ENCODE measurements around the gene PPFIBP1.
"Not testable (repeated sequence)": the region's sequence is repeated elsewhere in the genome, so short reads cannot be mapped to it uniquely, and the experiment has no call there.

The PPFIBP1 gene

DNA sequence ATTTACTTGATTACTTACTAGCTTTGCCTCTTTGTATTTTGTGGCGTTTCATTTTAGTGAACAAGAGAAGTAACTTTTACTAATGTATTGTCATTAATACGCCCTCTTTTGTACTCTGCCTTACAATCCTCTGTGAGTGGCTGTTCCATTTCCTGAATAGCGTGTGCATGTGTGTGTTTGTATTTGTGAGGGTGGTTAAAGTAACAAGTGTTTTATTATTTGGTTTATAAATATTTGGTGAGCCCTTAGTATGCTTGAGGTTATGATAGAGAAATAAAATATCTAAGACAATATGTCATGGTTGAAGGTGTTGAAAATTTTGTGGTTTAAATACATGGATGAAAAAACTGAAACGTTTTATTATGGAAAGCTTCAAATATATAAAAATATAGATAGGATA is 100.6 kb downstream of the PPFIBP1 start:
- H3K27ac ChIP-seq: no peak overlapping the region
- TF ChIP-seq ZFX (IDR thresholded peaks at IDR 0.05; ENCODE audit: borderline replicate concordance): no peak

DNA sequence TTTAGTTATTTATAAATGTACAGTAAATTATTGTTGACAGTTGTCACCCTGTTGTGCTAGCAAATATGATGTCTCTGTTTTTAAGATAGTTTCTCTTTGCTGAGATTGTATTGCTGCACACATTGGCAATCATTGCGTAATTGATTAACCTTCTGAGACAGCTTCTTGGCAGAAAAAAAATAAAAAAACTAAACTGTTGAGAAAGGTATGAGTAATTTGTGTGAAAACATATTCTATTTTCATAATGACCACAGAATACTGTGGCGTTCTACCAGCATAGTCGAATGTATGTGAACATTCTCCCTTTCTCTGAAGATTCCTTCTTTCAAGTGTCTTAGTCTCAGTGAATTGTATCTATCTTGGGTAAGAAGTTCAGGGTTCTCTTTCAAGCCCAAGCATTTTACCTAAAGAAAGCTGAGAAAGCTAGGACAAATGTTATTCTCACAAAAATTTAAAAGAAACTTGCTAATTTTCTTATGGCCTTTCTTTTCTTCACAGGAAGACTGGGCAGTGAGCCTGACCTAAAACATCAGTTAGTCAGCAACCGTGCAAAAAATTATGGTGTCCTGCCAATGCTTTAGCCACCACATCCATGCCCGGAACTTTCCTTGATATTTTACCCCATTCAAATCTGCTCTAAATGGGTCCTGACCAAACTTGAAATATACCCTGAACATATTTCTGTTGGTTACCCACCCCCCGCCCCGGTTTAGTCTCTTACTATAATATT is 103.3 kb downstream of the PPFIBP1 start:
- H3K27ac ChIP-seq: no peak overlapping the region
- TF ChIP-seq, protein P1, sequence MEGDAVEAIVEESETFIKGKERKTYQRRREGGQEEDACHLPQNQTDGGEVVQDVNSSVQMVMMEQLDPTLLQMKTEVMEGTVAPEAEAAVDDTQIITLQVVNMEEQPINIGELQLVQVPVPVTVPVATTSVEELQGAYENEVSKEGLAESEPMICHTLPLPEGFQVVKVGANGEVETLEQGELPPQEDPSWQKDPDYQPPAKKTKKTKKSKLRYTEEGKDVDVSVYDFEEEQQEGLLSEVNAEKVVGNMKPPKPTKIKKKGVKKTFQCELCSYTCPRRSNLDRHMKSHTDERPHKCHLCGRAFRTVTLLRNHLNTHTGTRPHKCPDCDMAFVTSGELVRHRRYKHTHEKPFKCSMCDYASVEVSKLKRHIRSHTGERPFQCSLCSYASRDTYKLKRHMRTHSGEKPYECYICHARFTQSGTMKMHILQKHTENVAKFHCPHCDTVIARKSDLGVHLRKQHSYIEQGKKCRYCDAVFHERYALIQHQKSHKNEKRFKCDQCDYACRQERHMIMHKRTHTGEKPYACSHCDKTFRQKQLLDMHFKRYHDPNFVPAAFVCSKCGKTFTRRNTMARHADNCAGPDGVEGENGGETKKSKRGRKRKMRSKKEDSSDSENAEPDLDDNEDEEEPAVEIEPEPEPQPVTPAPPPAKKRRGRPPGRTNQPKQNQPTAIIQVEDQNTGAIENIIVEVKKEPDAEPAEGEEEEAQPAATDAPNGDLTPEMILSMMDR (IDR thresholded peaks at IDR 0.05): no peak
- TF ChIP-seq ZFX (IDR thresholded peaks at IDR 0.05; ENCODE audit: borderline replicate concordance): no peak

DNA sequence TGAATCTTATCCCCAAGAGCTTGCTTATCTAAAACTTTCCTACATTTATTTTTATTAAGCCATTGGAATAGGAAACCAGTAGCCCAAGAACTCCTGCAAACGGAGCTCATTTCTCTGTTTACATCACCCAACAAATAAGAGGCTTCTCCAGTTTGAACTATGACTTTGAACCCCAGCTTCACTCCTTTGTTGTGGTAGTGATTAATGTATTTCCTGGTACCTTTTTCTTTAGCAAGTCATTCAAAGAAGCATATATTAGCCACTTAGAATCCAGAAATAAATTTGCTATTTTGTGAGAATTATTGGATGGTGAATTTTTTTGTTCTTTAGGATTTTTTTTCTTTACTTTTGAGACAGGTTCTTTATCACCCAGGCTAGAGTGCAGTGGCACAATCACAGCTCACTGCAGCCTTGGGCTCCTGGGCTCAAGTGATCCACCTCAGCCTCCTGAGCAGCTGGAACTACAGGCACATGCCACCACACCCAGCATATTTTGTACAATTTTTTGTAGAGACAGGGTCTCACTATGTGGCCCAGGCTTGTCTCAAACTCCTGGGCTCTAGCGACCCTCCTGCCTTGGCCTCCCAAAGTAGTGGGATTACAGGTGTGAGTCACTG is 104.0 kb downstream of the PPFIBP1 start:
- H3K27ac ChIP-seq: not testable (repeated sequence)

DNA sequence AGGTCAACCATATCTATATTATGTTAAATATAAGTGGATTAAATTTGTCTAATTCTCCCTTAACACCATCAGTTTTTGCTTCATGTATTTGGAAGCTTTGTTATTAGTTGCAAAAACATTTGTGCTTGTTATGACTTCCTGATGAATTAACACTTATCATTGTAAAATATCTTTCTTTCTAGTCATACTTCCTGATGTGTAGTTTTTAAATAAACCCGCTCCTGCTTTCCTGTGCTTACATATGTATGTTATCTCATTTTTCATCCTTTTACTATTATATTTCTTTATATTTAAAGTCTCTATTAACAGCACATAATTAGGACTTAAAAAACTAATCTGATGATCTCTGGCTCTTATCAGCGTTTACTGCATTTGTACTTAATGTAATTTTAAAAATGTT is 106.2 kb downstream of the PPFIBP1 start:
- not testable (repeated sequence) for H3K27ac ChIP-seq

DNA sequence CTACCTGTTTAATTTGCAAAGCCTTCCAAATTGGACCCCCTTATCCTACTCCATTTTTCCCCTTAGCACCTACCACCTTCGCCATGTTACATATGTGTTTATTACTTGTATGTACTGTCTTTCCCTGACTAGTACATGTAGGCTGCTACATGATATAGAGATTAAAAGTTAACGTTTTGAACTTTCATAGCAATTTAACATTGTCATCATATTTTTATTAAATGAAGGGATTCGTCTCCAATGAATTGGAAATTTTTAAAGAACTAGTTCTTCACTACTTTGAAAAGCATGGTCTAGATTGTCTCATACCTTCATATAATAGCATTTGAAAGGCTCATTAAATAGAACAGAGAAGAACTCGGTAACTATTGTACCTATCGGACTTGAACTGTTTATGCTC is 107.4 kb downstream of the PPFIBP1 start:
- no peak for TF ChIP-seq ZFX (IDR thresholded peaks at IDR 0.05; ENCODE audit: borderline replicate concordance)
- TF ChIP-seq, protein P1 (IDR thresholded peaks at IDR 0.05): no peak
- H3K27ac ChIP-seq: no peak overlapping the region

DNA sequence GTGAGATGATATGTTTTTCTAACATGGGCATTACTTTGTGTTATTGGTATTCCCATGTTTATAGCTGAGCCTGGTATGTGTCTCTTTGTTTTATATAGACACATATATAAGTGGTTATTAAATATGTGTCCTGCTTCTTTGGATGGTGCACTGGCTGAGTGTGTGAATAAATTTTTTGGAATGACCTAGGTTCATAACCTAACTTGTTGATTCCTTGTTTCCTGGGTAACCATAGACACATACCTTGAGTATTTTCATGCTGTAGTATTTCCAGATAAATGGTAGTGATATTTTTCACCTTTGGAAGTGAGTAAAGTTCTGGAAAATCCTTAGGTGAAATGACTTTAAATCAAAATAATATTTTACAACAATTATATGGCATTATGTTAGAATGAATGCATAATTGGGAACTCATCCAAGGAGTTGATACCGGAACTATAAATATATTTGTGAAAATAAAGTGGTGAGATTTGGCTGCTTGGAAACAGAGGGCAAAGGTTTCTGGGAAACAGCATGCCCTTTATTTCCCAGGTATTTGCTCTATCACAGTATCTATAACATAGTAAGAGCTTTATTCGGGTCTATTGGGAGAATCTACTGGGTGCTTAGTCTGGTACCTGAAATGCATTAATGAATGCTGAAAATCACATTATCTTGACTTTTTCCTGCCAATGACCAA is 107.9 kb downstream of the PPFIBP1 start:
- no peak overlapping the region for H3K27ac ChIP-seq
- no peak for TF ChIP-seq ZFX (IDR thresholded peaks at IDR 0.05; ENCODE audit: borderline replicate concordance)
- TF ChIP-seq, protein P1 (IDR thresholded peaks at IDR 0.05): no peak

DNA sequence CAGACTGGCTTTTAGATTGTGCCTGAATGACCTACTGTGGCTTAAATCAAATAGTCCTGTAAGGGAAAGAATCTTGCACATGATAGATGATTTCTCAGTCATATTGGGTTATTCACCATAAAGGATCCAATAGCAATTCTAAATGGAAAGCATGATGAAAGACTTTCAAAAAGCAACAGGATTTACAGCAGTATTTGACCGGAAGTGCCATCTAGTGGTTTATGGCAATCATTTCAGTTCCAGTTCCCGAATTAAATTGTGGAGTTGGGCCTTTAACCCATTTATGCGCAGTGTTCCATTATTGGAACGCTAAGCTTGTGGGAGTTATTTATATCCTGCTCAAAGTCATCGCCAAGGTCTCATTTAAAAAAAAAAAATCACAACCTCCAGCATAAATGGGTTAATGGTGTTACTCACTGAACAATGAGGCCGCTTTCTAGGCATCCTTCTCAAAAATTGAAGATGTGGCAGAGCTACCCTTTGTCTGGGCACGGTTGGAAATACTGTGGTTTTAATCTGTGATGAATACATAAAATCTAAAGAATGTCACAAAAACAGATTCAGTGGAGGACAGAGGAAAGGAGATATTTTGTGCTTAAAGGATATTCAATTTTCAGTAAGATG is 111.5 kb downstream of the PPFIBP1 start:
- H3K27ac ChIP-seq: no peak overlapping the region
- TF ChIP-seq ZFX (IDR thresholded peaks at IDR 0.05; ENCODE audit: borderline replicate concordance): no peak
- TF ChIP-seq, protein P1 (IDR thresholded peaks at IDR 0.05): peak; percentile 87

DNA sequence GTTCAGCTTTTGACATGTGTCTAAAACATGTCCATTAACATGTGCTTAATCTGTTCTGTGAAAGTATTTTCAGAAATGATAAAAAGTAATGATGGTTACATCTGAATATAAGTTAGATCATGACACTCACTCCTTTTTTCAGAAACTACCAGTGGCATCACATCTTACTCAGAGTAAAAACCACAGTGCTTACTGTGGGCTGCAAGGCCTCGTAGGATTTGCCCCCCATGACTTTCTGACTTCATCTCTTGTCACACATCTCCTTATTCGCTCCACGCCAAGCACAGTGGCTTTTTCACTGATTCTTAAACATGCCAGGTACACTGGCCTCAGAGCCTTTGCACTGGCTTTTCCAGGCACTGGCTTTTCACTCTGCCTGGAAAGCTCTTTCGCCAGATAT is 112.6 kb downstream of the PPFIBP1 start:
- H3K27ac ChIP-seq: not testable (repeated sequence)

DNA sequence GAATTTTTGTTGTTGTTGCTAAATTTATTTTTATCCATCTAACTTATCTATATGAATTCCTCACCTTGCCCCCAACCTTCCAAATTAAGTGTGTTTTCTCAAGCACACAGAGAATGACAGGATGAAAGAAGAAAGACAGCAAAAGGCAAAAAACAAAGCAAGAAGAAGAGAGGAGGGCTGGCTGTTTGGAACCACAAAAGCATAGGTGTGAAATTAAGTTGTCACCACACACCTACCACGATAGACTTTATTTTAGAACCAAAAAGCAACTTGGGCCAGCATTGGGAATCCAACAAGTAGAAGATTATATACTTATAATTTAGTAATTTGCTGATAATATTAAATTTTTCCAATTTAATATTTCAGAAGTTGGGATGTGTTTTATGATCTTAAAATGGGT is 113.5 kb downstream of the PPFIBP1 start:
- TF ChIP-seq ZFX (IDR thresholded peaks at IDR 0.05; ENCODE audit: borderline replicate concordance): no peak
- TF ChIP-seq, protein P1 (IDR thresholded peaks at IDR 0.05): no peak
- no peak overlapping the region for H3K27ac ChIP-seq

Measured in 22Rv1 (cell line).